Liver (tissue), 9 donors: ENCODE results near the gene MAGI1. TPM values are rescaled to one million over a fixed set of nuclear protein-coding genes. Genes with fewer than 3 reads are reported as not detected.

Source experiments
- DNase-seq: peaks from one replicate; pipeline ENCODE4 v3.0.0-alpha.2; 2017; ENCODE audit warnings: low spot score
- H3K27ac ChIP-seq, 2 donors: one replicate each; pipeline ENCODE4 v1.7.0; 2013; ENCODE audit warnings: inconsistent platforms in 2 of 2, low read length in 2 of 2, control low read depth in 1 of 2, low read depth in 1 of 2, mild to moderate bottlenecking in 1 of 2
- H3K27me3 ChIP-seq, 4 donors: one replicate each; pipeline versions ENCODE4 v1.6.1 to v1.7.0; 2013; ENCODE audit warnings: low read length in 3 of 4, inconsistent platforms in 1 of 4, mild to moderate bottlenecking in 1 of 4, moderate library complexity in 1 of 4; ENCODE audit not compliant: control insufficient read depth in 4 of 4, insufficient read depth in 4 of 4
- H3K36me3 ChIP-seq, 4 donors: one replicate each; pipeline versions ENCODE4 v1.6.1 to v1.7.0; 2013; ENCODE audit warnings: low read length in 3 of 4, mild to moderate bottlenecking in 3 of 4, low read depth in 1 of 4, moderate library complexity in 1 of 4; ENCODE audit not compliant: control insufficient read depth in 4 of 4, insufficient read depth in 3 of 4
- H3K4me1 ChIP-seq, 4 donors: one replicate each; pipeline versions ENCODE4 v1.6.1 to v1.7.0; 2013; ENCODE audit warnings: low read length in 3 of 4, mild to moderate bottlenecking in 3 of 4, moderate library complexity in 1 of 4; ENCODE audit not compliant: control insufficient read depth in 4 of 4, insufficient read depth in 4 of 4
- H3K4me3 ChIP-seq, 3 donors: one replicate each; pipeline versions ENCODE4 v1.6.1 to v1.7.0; 2013; ENCODE audit warnings: low read length in 3 of 3, control low read depth in 1 of 3, low read depth in 1 of 3, mild to moderate bottlenecking in 1 of 3
- H3K9ac ChIP-seq, 2 donors: one replicate each; pipeline ENCODE4 v1.7.0; 2013; ENCODE audit warnings: low read length in 2 of 2, mild to moderate bottlenecking in 2 of 2, moderate library complexity in 2 of 2, control low read depth in 1 of 2, low read depth in 1 of 2
- H3K9me3 ChIP-seq, 4 donors: one replicate each; pipeline versions ENCODE4 v1.6.1 to v1.7.0; 2013; ENCODE audit warnings: low read length in 3 of 4; ENCODE audit not compliant: control insufficient read depth in 4 of 4
- ATF3 ChIP-seq: IDR thresholded peaks from 2 replicates; pipeline ENCODE4 v1.6.1; 2016; ENCODE audit warnings: antibody characterized with exemption
- CTCF ChIP-seq: fragments of 150-350 bp; IDR thresholded peaks from 2 replicates; pipeline ENCODE4 v1.5.1; 2017; ENCODE audit warnings: improper control_type of control experiment, low read depth, low read length; ENCODE audit not compliant: missing input control
- EGR1 ChIP-seq, 2 donors: IDR thresholded peaks; 2 replicates each; pipeline ENCODE4 v1.6.1; 2016 to 2018; ENCODE audit warnings: antibody characterized with exemption in 2 of 2, low read depth in 2 of 2
- FOXA1 ChIP-seq: IDR thresholded peaks from 2 replicates; pipeline ENCODE4 v1.6.1; 2016; ENCODE audit warnings: antibody characterized with exemption
- FOXA2 ChIP-seq: IDR thresholded peaks from 2 replicates; pipeline ENCODE4 v1.6.1; 2016; ENCODE audit warnings: antibody characterized with exemption
- GABPA ChIP-seq, 2 donors: IDR thresholded peaks in 1 of 2; conservative IDR thresholded peaks in 1 of 2; 2 replicates each; pipeline ENCODE4 v1.6.1; 2016; ENCODE audit warnings: antibody characterized with exemption in 2 of 2, mild to moderate bottlenecking in 1 of 2, moderate library complexity in 1 of 2
- HNF4A ChIP-seq, 2 donors: conservative IDR thresholded peaks; 2 replicates each; pipeline ENCODE4 v1.6.1; 2016; ENCODE audit warnings: antibody characterized with exemption in 2 of 2, mild to moderate bottlenecking in 2 of 2
- HNF4G ChIP-seq: IDR thresholded peaks from 2 replicates; pipeline ENCODE4 v1.6.1; 2016; ENCODE audit warnings: antibody characterized with exemption
- JUND ChIP-seq, 2 donors: IDR thresholded peaks; 2 replicates each; pipeline ENCODE4 v1.6.1; 2016; ENCODE audit warnings: antibody characterized with exemption in 2 of 2
- MAX ChIP-seq: IDR thresholded peaks from 2 replicates; pipeline ENCODE4 v1.6.1; 2016; ENCODE audit warnings: antibody characterized with exemption
- NR2F2 ChIP-seq: IDR thresholded peaks from 2 replicates; pipeline ENCODE4 v1.6.1; 2016; ENCODE audit warnings: antibody characterized with exemption
- RAD21 ChIP-seq, 2 donors: IDR thresholded peaks; 2 replicates each; pipeline ENCODE4 v1.6.1; 2016; ENCODE audit warnings: antibody characterized with exemption in 2 of 2, mild to moderate bottlenecking in 2 of 2
- REST ChIP-seq: IDR thresholded peaks from 2 replicates; pipeline ENCODE4 v1.6.1; 2016; ENCODE audit warnings: antibody characterized with exemption, mild to moderate bottlenecking
- RXRA ChIP-seq, 2 donors: IDR thresholded peaks; 2 replicates each; pipeline ENCODE4 v1.6.1; 2017 to 2018; ENCODE audit warnings: antibody characterized with exemption in 2 of 2, mild to moderate bottlenecking in 1 of 2
- SP1 ChIP-seq: IDR thresholded peaks from 2 replicates; pipeline ENCODE4 v1.6.1; 2018; ENCODE audit warnings: antibody characterized with exemption, mild to moderate bottlenecking
- TAF1 ChIP-seq: conservative IDR thresholded peaks from 2 replicates; pipeline ENCODE4 v1.6.1; 2016; ENCODE audit warnings: antibody characterized with exemption, mild to moderate bottlenecking
- YY1 ChIP-seq: IDR thresholded peaks from 2 replicates; pipeline ENCODE4 v1.6.1; 2016; ENCODE audit warnings: antibody characterized with exemption, mild to moderate bottlenecking
- ZBTB33 ChIP-seq: IDR thresholded peaks from 2 replicates; pipeline ENCODE4 v1.6.1; 2016; ENCODE audit warnings: antibody characterized with exemption
- WGBS: extraction: QIAGEN DNeasy Blood & Tissue Kit; methylation state at CpG from one replicate; pipeline ENCODE4 v1.1.7; 2013; 5-methylcytosine and 5-hydroxymethylcytosine counted together
- polyA plus RNA-seq, 2 donors: library from polyadenylated mRNA; stranded (reverse) in 1 of 2; unstranded in 1 of 2; fragments of 200-250 nt in 1 of 2; fragments of >200 nt in 1 of 2; fragmentation: Nextera tagmentation in 1 of 2; extraction: Ambion mirVana in 1 of 2; gene quantifications; one replicate each; pipeline versions ENCODE4 v1.2.1 to v1.2.3, GENCODE V29; 2013 to 2015
- total RNA-seq, 2 donors: library from RNA; depleted of rRNA; stranded (reverse); fragments of >200 nt; gene quantifications; one replicate each; pipeline ENCODE4 v1.2.3, GENCODE V29; 2014
- donor health status: healthy.
- donor health status: healthy.
- donor health status: healthy.
- donor health status: healthy.
- donor health status: healthy.

MAGI1 gene
- total and polyA plus RNA-seq, 4 donors = 9.6 to 68.8 (median 14.0) TPM

GRCh38 chr3:65658401-65658800 is 380.3 kb downstream of the MAGI1 start (continued):
- TF ChIP-seq CTCF (no peak), GABPA (IDR thresholded peaks at IDR 0.05 in 1 of 2, conservative IDR thresholded peaks at IDR 0.05 in 1 of 2) (no peak), EGR1 (IDR thresholded peaks at IDR 0.05; ENCODE audit: low read depth in 2 of 2) (no peak), ATF3 (no peak), RAD21 (IDR thresholded peaks at IDR 0.05) (no peak)

GRCh38 chr3:65655061-65655460 is 383.7 kb downstream of the MAGI1 start:
- Histone ChIP-seq H3K4me3 (no peak overlapping the region), H3K9ac (no peak overlapping the region), H3K36me3 (no peaks in the 10 kb centered on the region), H3K9me3 (peaks cover 0 to 3% (median 0%) of the 10 kb centered on the region in 4 donors), H3K4me1 (peaks cover 0 to 5% (median under 1%) of the 10 kb centered on the region in 4 donors), H3K27me3 (no peaks in the 10 kb centered on the region), H3K27ac (no peak overlapping the region)
- TF ChIP-seq REST (no peak), CTCF (no peak), JUND (IDR thresholded peaks at IDR 0.05) (no peak), FOXA1 (no peak), SP1 (no peak), HNF4A (conservative IDR thresholded peaks at IDR 0.05) (no peak), GABPA (IDR thresholded peaks at IDR 0.05 in 1 of 2, conservative IDR thresholded peaks at IDR 0.05 in 1 of 2) (no peak), ZBTB33 (no peak), MAX (no peak), TAF1 (no peak), RXRA (IDR thresholded peaks at IDR 0.05) (no peak), HNF4G (no peak), NR2F2 (no peak), RAD21 (IDR thresholded peaks at IDR 0.05) (no peak), YY1 (no peak), ATF3 (no peak), FOXA2 (no peak), EGR1 (IDR thresholded peaks at IDR 0.05; ENCODE audit: low read depth in 2 of 2) (no peak)
- DNase-seq = no peak
- 98% methylated on average over 4 of the region's 4 CpGs for WGBS
